CD4-positive, alpha-beta T cell treated with Interleukin-21 for 1 hour (primary cell): Measurements from ENCODE around the gene UBE3B.
A peak's percentile ranks its signal among the peaks of the same experiment; 100 is the strongest.

Source experiments
- DNase-seq: peaks from one replicate; pipeline ENCODE4 v3.0.0-alpha.2; 2020

Gene UBE3B

DNA sequence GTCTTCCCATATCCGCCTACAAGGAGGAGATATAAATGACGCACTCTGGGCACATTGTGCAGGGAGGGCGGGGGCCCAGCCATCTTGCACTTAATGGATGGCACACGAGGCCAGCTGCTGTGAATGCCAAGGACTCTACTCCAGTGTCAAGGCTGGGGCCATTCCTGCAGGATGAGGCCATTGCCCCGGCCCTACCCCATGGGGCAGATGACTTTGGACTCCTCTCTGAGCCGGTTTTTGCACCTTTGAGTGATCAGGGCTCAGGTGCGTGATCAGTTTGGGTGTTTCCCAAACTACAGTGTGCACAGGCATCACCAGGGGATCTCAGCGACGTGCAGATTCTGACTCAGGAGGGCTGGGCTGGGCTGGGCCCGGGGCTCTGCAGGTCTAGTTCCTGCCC, 79.8 kb downstream of the UBE3B start:
- no peak for DNase-seq

DNA sequence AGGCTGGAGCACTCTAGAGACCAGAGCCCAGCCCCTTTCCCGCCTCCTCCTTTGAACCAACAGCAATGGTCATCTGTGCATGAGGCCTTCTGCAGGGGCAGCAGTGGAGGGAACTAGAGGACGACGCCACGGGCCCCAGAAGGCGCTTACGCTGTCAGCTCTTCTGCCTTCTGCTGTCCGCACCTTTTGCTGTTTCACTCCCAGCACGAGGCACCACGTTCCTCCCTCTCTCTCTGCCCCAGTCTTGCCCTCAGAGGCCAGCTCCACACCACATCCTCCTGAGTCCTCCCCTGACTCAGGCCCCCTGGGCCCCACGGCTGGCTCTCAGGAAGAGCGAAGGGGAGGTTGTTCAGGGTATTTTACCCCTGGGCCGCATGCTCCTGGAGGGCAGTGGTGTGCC, 80.4 kb downstream of the UBE3B start:
- no peak for DNase-seq

DNA sequence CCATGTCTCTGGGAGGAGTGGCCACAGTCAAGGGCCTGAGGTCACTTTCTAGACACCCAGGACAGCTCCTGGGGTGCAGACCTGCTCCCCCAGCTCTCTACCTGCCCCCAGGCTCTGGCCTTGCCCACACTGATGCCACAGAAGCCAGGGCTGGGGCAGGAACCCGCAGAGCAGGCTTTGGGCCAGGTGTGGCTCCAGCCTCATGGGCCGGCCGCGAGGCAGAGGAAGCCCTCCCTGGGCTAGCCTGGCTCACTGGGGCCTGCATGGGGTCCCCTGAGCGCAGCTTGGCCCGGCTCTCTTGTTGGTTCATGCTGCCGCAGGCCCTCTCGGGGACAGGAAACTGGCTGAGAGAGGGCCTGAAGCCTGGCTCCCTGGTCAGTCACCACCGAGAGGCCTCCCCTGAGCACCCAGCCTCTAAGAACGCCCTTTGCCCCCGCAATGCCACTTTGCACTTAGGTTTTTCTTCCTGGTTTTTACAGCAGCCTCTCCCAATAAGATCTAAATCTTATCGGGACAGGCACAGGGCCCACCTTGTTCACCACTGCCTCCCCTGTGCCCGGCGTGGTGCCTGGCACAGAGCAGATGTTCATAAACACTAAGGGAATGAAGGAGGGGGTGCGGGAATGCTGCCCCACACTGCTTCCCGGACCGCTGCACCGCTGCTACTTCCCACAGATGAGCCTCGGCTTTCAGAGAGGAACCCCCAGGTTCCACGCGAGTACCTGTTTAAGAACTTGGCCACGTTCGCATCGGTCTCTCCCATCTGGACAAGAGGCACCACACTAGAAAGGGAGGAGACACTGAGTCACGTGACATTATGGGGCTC, 81.2 kb downstream of the UBE3B start:
- DNase-seq, result no peak

DNA sequence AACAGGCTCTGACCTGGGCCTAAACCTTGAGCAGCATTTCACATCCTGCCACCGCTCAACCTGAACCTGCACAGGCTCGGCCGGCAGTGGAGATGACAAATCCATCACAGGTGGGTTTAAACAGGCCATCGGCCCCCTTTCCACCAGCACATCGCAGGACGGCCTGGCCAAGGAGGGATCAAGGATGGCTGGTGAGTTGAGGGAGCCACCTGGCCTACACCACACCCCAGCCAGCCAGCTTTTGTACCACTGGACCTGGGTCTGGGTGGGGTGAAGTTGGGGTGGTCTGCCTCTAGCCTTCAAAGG, 81.7 kb downstream of the UBE3B start:
- DNase-seq, result no peak

DNA sequence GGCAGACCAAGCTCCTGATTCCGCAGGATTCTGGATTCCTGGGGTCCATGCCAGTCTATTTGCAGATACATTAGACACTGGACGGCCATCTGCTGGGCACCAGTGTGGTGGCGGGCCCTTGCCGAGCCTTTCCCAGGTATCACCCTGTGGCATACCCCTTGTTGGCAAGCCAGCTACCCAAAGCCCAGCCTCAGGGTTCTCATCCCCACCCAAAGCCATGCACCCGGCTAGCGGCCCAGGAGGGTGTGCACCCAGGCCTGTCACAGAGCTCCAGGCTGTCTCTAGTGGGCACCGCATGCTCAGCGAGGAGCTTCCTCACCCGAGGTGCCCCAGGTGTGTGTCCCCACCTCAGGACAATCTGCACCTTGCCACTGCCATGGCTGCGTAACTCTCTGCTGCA, 82.2 kb downstream of the UBE3B start:
- DNase-seq, result no peak

DNA sequence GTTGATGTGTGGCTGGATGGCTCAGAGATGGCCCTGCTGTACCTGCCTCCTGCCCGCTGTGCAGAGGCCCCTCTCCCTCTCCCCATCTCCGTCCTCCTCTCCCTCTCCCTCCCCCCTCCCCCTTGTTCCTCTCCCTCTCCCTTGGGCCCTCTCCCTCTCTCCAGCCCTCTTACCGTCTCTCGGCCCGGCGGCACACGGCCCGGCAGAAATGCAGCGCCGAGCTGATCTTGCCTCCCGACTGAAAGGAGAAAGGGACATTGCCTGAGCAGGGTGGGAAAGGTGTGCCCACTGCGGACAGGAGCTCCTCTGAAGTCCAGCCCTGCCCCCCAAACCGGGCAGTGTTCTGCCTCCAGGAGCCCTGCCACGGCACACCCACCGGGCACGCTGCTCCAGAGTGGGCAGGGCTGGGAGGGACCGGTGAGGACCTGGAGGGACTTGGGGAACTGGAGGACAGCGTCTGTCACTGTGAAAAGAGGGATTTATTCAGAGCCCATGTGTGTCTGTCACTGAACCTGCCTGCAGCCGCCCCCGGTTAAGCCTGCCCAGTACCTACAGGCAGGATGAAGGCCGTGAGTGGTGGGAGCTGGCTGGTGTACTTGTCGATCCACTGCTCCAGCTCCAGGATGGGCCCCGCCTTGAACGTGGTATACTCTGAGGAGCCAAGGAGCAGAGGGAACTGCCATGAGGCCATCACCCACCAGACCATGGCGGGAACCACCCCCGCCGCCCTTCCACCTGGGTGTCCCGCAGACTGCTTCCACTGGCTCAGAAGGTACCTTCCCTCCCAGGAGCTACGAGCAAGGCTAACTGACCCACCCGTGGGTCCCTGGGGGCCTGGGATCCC, 83.7 kb downstream of the UBE3B start:
- DNase-seq, result no peak

DNA sequence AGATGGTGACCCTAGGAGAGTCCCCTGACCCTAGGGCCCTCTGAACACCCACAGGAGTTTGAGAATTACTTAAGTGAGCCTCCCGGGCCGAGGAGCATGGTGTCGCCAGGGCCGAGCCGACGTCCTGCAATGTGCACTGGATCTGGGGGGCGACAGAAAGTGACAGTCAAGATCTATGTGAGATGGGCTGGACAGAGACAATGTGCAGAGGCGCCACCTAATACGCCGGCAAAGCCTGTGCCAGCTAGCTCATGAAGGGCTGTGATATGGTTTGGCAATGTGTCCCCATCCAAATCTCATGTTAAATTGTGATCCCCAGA, 84.2 kb downstream of the UBE3B start:
- DNase-seq, result no peak

DNA sequence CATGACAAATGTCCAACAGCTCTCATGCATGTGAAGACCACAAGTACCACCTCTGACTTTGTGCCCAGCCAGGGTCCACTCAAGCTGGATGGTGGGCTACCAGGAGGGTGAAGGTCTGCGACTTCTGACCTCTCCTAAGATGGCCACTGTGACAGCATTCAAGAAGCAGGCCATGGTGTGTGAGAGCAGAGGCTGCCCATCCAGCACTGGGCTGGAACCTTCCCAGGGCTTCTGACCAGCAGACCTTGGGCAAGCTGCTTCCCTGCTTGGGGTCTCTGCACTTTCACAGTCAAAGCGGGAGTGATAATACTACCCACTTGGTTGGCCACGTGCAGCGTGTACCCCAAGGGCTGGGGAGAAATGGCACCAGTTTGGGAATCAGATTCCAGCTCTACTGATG, 85.4 kb downstream of the UBE3B start:
- no peak for DNase-seq

DNA sequence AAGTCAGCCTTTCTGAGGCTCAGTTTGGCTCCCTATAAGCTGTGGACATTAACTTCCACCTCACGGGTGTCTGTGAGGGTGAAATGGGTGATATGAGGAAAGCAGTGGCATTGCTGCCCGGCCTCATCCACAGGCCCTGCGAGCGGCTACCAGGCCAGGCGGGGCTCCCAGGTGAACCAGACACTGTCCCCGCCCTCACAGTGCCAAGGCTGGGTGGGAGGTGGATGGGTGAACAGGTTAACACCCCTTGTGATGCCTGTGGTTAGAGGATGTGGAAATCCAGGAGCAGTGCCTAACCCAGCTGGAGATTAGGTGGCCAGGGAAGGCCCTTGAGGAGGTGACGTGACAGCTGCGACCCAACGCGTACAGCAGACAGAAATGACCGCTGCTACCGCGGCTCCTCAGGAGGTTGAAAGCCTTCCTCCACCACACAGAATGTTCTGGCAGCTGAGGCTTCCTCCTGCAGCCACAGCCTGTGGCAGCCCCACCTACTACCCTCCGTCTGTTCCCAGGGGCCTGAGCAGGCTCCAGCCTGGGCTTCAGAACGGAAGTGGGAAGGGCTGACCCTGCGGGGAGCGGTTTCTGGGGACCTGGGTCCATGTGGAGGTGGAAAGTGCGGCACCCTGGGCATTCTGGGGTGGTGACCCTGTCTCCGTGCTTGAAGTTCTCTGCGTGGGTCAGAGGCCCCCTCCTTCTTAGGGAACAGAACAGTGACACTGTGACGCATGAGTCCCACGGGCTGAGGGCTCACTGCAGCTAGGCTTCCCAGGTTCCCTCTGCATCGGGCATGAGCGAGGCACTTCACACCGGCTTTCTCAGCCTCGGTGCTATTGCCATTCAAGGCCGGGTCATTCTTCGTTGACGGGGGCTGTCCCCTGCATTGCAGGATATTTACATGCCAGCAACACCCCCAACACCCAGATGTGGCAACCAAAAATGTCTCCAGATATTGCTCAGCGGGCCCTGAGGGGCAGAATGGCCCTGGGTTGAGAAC, 86.2 kb downstream of the UBE3B start:
- DNase-seq, result no peak

DNA sequence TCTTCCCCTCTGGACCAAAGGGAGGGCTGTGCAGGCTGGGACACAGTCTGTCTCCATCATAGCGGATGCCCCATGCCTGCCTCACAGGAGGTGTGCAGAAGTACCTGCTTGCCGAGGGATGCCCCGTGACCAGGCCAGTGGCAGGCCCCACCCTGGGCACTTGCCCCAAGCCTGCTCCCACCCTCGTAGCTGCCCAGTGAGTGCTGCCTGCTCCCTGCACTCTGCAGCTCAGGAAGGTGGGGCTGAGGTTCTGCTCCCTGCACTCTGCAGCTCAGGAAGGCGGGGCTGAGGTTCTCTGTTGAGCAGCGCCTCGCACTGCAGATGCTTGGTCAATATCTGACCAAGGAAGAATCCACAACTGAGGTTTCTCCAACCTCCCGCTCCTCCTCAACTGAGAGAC, 89.0 kb downstream of the UBE3B start:
- no peak for DNase-seq

DNA sequence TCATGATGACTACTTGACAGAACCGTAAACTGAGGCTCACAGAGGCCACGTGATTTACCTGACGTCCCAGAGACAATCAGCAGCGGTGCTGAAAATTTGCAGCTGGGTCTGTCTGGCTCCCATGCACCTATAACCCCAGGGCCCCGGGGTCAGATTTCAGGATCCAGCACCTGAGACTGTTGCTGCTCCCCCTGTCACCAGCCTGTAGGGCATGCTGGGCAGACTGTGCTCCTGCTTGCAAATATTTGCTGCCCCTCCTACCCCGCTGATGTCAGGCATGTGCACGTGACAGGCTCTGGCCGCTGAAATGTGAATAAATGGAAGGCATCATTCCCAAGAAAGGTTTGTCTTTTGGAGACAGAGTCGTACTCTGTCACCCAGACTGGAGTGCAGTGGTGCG, 89.9 kb downstream of the UBE3B start:
- DNase-seq, result no peak

DNA sequence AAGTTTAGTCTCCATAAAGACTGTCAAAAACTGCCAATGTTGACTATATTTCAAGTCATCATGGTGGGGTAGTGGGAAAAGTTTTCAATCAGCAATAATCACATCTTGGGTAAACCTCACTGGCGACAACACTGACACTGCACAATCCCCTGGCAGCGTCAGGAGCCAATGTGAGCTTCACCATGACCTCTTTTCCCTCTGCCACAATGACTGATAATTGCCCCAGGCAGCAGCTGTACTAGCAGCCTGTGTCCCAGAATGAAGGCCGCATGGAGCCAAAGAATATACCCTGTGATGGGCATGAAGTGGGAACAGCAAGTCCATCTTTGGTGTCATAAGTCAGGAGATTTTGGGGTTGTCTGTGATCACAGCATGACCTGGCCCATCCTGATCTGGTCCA, 90.5 kb downstream of the UBE3B start:
- no peak for DNase-seq

DNA sequence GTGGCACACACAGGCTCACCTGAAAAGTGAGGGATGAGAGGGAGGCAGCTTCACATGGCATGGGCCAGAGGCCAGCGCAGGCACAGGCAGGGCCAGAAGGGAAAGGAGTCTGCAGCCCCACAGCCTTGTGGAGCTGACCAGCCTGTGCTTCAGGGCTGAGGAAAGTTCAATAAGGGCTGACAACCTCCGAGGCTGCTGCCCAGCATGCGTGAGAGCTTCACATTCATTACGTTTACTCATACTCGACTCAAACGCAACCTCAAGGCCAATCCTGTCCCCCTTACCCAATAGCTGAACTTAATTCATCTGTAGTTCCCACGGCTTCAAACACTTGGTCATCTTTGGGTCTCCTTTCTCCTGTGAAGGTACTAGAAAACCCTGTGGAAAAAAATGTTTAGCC, 91.1 kb downstream of the UBE3B start:
- no peak for DNase-seq

DNA sequence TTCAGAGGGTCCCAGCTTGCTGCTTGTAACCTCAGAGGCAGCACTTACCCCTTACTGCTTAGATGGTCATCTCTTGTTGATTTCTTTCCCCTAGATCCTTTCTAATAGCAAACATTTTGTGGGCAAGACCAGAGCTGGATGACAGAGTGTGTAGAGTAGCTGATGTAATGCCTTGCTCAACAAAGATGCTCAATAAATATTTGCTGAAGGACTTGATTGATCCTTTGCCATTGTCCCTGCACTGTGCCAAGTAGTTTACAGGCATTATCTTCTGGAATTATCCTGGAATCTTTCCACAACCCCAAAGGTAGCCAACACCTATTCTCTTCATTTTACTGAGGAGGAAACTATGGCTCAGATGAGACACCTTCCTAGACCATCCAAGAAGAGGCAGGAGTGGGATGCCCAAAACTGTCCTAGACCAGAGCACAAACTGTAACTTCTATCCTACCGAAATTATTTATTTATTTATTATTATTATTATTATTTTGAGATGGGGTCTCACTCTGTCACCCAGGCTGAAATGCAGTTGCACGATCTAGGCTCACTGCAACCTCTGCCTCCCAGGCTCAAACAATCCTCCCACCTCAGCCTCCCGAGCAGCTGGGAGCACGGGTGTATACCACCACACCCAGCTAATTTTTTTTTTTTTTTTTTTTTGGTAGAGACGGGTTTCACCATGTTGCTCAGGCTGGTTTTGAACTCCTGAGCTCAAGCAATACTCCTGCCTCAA, 94.5 kb downstream of the UBE3B start:
- DNase-seq, result no peak

DNA sequence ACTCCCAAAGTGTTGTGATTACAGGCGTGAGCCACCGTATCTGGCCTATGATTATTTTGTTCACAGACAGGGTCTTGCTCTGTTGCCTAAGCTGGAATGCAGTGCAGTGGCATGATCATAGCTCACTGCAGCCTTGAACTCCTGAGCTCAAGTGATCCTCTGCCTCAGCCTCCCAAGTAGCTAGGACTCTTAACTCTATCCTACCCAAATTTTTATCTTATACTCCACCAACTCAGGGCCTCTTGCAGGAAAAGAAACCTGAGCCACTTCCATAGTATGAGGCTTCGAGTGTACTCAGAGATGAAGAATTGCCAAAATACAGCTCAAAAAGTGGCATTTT, 95.0 kb downstream of the UBE3B start:
- DNase-seq, result no peak

DNA sequence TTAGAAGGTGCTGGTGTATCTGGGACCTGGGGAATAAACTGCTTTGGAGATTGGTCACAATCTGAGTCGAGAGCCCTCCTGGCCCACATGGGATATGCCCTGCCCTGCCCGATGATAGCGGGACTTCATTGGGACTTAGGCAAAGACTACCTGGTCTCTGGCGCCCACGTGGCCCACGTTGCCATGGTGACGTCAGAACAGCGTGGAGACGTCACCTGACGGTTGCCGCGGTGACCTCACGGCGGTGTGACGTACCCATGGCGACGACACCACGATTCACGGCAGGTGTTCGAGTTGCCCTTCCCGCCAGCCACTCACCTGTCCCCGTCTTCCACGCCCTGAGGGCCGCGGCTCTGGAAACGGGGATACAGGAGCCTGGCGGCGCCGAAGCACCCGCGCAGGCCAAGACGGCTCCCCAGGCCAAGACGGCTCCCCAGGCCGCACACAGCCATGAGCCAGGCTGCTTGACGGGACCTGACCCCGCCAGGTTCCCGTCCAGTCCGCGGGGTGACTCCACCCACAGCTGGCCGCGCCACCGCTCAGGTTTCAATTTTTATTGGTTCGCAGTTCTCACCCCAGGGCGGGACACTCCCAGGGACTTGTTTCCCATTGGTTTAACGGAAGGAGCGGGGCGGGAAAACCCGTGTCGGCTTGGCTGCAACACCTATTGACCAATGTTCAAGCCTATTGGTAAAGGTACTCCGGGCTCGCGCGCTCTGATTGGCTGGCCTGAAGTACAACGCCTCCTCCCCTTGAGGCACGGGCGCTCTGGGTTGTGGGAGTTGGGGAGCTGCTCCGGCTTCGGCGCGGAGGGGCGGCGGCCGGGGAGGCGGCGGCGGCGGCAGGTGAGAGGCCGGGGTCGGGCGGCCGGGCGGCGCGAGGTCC, 95.8 kb downstream of the UBE3B start, which contains the start of the genes MMAB and MVK:
Gene MMAB (minus strand): TSS at position 476 of the 885 bp plus-strand sequence. CDS start 24 bp downstream, at position 452.
Gene MVK (plus strand): TSS at position 766 of the 885 bp plus-strand sequence. CDS start 1,029 bp downstream, outside the sequence.
- peak; percentile 100 for DNase-seq

DNA sequence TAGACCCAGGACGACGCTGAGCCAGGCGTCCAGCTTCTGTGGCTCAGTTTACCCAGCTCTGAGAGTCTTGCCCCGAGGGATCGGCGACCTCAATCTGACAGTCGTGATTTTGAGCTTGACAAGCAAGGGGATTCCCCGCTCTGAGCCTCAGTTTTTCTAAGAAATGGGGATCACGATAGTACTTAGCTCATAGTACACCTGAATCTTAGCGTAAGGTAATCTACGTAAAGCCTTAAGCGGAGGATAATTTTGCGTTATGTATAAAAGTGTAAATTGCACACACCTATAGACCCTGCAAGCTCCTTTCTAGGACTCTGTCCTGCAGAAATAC, 96.4 kb downstream of the UBE3B start:
- no peak for DNase-seq

DNA sequence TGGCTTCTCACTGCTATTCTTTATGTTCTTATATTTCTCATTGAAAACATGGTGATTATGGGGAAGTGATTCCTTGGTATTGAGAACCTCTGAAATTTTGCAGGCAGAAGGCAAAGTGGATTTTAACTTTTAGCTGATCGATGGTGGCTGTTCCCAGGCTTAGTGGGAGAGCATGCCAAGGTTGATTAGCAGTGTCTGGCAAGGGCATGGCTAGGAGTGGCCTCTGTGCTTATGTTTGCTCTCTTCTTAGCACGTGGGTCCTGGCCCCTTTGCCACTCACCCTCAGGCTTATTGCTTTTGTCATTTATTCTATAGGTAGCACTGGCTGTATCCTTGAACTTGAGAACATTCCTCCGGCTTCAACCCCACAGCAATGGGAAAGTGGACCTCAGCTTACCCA, 98.2 kb downstream of the UBE3B start:
- no peak for DNase-seq

DNA sequence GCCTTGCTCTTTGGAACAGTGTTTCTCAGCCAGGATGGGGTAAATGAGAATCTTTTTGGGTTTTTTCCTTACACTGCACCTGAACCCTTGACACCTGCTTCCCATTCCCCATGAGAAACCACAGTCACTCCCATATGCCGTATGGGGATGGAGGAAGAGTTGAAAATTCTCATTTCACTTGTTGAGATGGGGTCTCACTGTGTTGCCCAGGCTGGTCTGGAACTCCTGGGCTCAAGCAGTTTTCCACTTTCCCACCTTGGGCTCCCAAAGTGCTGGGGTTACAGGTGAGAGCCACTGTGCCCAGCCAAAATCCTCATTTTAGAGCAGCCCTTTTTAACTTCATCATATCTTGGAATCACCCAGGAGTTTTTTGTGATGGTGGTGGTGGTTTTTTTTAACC, 99.9 kb downstream of the UBE3B start:
- no peak for DNase-seq

DNA sequence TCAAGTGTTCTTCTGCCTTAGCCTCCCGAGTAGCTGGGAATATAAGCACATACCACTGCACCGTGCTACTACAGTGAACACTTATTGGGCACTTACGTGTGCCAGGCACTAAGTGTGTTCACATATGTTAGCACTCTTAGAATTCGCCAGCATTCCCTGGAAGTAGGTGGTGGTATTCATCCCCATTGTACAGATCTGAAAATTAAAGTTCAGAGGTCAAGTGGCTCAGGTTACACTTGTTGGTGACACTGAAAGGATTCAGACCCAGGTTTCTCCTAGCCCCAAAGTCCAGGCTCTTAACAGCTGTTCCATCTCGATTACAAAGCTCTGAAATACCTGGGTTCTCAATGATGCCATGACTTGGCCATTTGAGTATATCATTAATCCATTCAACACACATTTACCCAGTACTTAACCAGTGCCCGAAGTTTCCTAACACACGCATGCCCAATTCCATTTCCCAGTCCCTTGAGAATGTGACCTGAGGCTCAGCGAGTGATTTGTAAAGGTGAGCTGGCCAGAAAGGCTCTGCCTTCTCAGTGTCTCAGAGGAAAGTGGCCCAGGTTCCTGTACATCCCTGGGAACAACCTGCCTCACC, 101.0 kb downstream of the UBE3B start:
- DNase-seq, result no peak

DNA sequence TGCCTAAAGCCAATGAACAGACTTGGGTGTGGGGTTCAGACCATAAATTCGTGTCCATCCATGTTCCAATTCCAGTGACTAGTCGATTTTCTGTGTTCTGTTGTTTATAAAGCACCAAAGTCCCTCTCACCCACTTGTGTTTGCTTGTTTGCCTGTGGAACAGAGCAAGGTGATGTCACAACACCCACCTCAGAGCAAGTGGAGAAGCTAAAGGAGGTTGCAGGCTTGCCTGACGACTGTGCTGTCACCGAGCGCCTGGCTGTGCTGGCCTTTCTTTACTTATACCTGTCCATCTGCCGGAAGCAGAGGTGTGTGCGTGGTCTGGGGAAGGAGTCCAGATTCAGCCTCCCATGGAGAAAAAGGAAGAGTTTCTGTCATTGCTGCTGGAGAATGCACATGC, 102.2 kb downstream of the UBE3B start:
- no peak for DNase-seq
